Fibroblast of mammary gland (primary cell): Measurements from ENCODE around the gene PCNX1.

Experiments
- DNase-seq: peaks from one replicate; pipeline ENCODE4 v3.0.0-alpha.2; 2010; ENCODE audit warnings: low read depth
- H3K4me3 ChIP-seq: 2 replicates; pipeline ENCODE4 v1.5.1; 2011; ENCODE audit warnings: low read depth, mild to moderate bottlenecking, low read length, moderate library complexity; ENCODE audit not compliant: control insufficient read depth
- CTCF ChIP-seq: conservative IDR thresholded peaks from 2 replicates; pipeline ENCODE4 v1.5.1; 2011; ENCODE audit warnings: low read depth, low read length, inconsistent platforms; ENCODE audit not compliant: control insufficient read depth, insufficient read depth

Gene PCNX1

DNA sequence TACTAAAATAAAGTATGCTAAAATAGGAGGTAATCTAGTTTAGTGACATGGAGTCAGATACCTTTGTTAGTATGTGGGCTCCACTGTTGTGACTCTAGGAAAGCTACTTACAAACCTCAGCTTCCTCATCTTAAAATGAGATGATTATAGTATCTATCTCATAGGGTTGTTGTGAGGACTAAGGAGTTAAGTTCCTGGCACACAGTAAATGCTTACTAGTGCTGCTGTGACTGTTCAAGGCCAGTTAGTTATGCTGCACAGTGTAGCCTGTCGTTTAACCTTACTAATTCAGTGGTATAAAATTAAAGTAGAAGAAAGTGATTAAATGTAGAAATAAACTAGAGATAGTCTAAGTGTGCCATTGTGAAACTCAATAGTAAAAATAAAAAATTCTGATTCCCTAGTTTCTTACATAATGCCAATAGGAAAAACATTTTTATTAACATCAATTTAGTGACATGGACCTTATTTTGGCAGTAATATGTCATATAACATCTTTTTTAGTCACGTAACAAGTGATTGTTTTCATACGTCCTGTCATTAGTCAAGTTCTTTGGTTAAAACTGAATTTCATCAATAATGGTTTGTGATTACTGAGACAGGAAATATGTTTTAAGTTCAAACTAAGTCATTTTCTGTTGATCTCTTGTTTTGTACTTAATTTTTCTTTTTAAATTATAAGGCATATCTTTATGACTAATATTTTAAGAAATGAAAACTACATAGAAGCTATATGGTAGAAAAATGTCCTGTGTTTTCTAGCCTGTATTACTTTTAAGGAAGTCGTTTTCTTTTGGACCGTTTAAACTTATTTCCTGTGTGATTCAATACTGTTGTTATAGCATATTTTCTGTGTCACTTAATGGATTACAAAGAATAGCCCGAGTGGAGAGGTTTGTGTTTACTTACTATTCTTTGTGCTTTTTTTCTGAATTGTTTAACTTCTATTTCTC lies 74.0 kb downstream of the PCNX1 start:
- no peak for TF ChIP-seq CTCF
- H3K4me3 ChIP-seq = no peak overlapping the region
- no peak for DNase-seq

DNA sequence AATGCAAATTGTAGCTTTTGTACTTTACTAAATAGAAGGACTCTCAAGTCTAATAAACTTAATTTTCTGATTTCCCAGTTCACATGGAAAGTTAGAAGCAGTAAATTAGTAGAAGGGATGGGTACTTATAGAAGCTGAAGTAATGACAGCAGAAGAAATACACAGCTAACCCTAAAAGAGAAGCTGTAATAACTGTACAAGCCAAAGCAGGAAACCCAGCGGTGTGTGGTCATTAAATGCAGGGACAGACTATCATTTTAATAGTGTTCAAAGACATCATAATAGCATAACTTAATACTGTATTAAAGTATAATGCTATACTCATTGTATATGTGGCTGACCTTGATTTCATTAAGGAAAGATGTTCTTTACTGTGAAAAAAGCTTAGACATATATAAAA lies 74.9 kb downstream of the PCNX1 start:
- no peak for DNase-seq
- no peak for TF ChIP-seq CTCF
- H3K4me3 ChIP-seq = no peak overlapping the region

GRCh38 chr14:70987041-70987440 lies 79.8 kb downstream of the PCNX1 start:
- no peak for DNase-seq

DNA sequence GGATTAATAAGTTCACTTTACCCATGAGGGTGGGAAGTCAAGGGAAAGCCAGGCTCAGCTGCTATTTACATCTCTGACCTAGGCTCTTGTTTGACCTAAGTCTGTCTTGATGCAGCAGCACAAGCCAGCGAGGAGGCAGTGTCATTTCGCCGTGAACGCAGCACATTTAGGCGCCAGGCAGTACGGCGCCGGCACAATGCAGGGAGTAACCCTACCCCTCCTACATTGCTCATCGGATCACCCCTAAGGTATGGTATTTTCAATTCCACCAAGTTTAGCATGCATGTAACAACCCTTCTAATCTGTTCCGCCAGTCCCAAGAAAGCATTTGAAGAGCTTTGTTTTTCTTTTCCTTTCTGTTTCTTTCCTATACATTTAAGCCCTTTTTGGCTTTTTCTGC lies 81.2 kb downstream of the PCNX1 start:
- no peak for TF ChIP-seq CTCF
- no peak for DNase-seq
- H3K4me3 ChIP-seq = no peak overlapping the region

More at GRCh38 chr14:70987041-70987440, 79.8 kb downstream of the PCNX1 start:
- no peak overlapping the region for H3K4me3 ChIP-seq
- TF ChIP-seq CTCF = no peak

DNA sequence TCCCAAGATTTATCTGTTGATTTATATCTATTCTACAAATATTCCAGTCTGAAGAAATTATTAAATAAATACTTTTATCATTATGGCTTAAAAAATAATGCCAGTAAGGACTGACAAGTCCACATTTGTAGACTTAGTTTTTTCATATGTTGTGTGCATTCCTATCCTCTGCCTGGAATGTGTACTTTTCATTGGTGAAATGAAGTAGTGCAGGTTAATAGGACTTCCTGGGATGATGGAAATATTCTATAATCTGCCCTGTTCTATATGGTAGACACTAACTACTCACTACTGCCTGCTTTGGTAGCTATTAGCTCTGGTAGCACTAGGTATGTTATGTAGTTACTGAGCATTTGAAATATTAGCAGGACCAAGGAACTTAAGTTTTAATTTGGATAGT lies 86.7 kb downstream of the PCNX1 start:
- DNase-seq = no peak
- TF ChIP-seq CTCF = no peak
- no peak overlapping the region for H3K4me3 ChIP-seq

- DNase-seq = no peak
- no peak for TF ChIP-seq CTCF
- no peak overlapping the region for H3K4me3 ChIP-seq
Measured at GRCh38 chr14:70995211-70995610, 88.0 kb downstream of the PCNX1 start.
